ENCODE results near the gene SPATA21. TPM values are rescaled to one million over a fixed set of nuclear protein-coding genes. Genes with fewer than 3 reads are reported as not detected.
A peak's percentile ranks its signal among the peaks of the same experiment; 100 is the strongest.

The SPATA21 gene
- polyA plus RNA-seq, 2 of the 4 experiments (the other 2 are of a cell fraction), result 0.08 to 0.09 TPM

DNA sequence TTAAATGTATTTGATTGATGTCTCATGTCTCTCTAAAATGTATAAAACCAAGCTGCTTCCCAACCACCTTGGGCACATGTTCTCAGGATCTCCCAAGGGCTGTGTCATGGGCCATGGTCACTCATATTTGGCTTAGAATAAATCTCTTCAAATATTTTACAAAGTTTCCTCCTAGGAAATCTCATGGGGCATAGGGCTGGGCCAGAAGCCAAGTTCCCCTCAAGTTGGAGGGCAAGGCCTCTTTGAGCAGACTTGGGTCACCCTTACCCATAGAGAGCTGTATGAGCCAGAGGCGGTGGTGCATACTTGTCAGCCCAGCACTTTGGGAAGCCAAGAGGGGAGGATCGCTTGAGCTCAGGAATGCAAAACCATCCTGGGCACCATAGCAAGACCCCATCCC is 82.6 kb downstream of the SPATA21 start (continued):
- no peak for TF ChIP-seq EHF (CRISPR knock-in tag; IDR thresholded peaks at IDR 0.05)
- no peak for TF ChIP-seq NR3C1 (IDR thresholded peaks at IDR 0.05)
- TF ChIP-seq HEYL (CRISPR knock-in tag; IDR thresholded peaks at IDR 0.05), result no peak
- no peak for TF ChIP-seq FOXS1 (CRISPR knock-in tag; IDR thresholded peaks at IDR 0.05)
- TF ChIP-seq ZSCAN20 (CRISPR knock-in tag; IDR thresholded peaks at IDR 0.05), result no peak

DNA sequence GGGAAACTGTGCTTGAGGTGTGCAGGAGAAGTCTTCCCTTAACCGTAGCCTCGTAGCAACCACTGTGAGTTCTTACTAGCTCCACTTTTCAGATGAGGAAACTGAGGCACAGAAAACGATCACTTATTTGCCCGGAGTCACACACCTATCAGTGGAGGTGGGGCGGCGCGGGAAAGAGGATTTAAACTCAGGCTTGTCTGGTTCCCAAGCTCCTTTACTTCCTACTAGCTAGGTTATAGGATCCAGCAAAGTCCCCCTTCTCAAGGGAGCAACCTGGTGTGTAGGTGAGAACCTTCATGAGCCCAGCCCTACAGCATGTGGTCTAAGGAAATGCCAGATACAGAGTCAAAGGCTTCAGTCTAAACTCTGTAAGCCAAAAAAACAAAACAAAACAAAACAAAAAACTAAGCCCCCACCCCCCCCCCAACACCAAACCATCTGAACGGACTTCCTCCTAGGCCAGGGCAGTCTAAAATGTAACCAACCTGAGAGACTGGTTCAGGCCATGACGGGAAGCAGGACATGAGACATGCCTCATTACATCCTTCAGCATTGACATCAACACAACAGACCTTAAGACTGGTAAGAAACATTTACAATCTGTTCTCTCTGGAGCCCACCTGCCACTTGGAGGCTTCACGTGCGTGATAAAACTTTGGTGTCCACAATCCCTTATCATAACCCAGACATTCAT is 84.2 kb downstream of the SPATA21 start:
- CTCF ChIA-PET, result interaction anchor here (0.5 to 4.2 kb wide), 7 partner anchors 9 to 88 kb away, joined by 3 to 59 read pairs (median 4); no protein-coding TSS in a partner anchor
- H3K4me3 ChIP-seq, result peak overlapping the region; percentile 82
- DNase-seq (ENCODE audit: low read depth in 1 of 2, low spot score in 1 of 2) (no peak), ATAC-seq (peak; percentile 3 to 12; a peak in 3 of 6 replicates), FAIRE-seq (no peak)
- H3K4me2 ChIP-seq, result peak overlapping the region; percentile 99
- H3K4me1 ChIP-seq, result peaks cover 36% of the 10 kb centered on the region
- H3K27ac ChIP-seq, result peak overlapping the region; percentile 96 to 99
- 51% methylated on average over 5 of the region's 11 CpGs for WGBS (ENCODE audit: missing lambda C conversion rate)
- POLR2A ChIA-PET, result interaction anchor here (0.8 to 1.2 kb wide), 2 partner anchors 14 to 26 kb away, joined by 3 to 5 read pairs; partner anchors contain the start of gene SZRD1
- TF ChIP-seq BCL3 (IDR thresholded peaks at IDR 0.05), result no peak
- TF ChIP-seq HOXB5 (CRISPR knock-in tag; IDR thresholded peaks at IDR 0.05), result no peak
- 0 out of 2 replicates have a peak, but pooled peaks have one; percentile 16 for TF ChIP-seq E2F6 (IDR thresholded peaks at IDR 0.05; ENCODE audit: borderline replicate concordance, low read depth)
- TF ChIP-seq TFCP2L1 (CRISPR knock-in tag; IDR thresholded peaks at IDR 0.05), result no peak
- TF ChIP-seq, protein P1, sequence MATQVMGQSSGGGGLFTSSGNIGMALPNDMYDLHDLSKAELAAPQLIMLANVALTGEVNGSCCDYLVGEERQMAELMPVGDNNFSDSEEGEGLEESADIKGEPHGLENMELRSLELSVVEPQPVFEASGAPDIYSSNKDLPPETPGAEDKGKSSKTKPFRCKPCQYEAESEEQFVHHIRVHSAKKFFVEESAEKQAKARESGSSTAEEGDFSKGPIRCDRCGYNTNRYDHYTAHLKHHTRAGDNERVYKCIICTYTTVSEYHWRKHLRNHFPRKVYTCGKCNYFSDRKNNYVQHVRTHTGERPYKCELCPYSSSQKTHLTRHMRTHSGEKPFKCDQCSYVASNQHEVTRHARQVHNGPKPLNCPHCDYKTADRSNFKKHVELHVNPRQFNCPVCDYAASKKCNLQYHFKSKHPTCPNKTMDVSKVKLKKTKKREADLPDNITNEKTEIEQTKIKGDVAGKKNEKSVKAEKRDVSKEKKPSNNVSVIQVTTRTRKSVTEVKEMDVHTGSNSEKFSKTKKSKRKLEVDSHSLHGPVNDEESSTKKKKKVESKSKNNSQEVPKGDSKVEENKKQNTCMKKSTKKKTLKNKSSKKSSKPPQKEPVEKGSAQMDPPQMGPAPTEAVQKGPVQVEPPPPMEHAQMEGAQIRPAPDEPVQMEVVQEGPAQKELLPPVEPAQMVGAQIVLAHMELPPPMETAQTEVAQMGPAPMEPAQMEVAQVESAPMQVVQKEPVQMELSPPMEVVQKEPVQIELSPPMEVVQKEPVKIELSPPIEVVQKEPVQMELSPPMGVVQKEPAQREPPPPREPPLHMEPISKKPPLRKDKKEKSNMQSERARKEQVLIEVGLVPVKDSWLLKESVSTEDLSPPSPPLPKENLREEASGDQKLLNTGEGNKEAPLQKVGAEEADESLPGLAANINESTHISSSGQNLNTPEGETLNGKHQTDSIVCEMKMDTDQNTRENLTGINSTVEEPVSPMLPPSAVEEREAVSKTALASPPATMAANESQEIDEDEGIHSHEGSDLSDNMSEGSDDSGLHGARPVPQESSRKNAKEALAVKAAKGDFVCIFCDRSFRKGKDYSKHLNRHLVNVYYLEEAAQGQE (IDR thresholded peaks at IDR 0.05), result no peak
- TF ChIP-seq POLR2A (IDR thresholded peaks at IDR 0.05; ENCODE audit: low read length), result no peak
- no peaks in the 10 kb centered on the region for H3K9me3 ChIP-seq

GRCh38 chr1:16351994-16352841 is 85.0 kb downstream of the SPATA21 start, which contains the start of gene FBXO42:
Gene FBXO42, minus strand, starts transcription at chr1:16352480. Its CDS starts 37,062 bp downstream, at chr1:16315418.
- ChIA-PET POLR2A (interaction anchor here (0.8 to 1.2 kb wide), 2 partner anchors 15 to 27 kb away, joined by 3 to 5 read pairs; partner anchors contain the start of gene SZRD1), CTCF (interaction anchor here (0.5 to 4.2 kb wide), 9 partner anchors 9 to 221 kb away, joined by 3 to 59 read pairs (median 3); no protein-coding TSS in a partner anchor)
- FAIRE-seq (no peak), ATAC-seq (peak; percentile 93 to 94), DNase-seq (ENCODE audit: low read depth in 1 of 2, low spot score in 1 of 2) (peak; percentile 68 to 87)
- peak within 1 kb of the TSS; percentile 99 for H3K4me2 ChIP-seq
- peaks cover 36% of the 10 kb centered on the region for H3K4me1 ChIP-seq
- WGBS (ENCODE audit: missing lambda C conversion rate), result 0% methylated on average over 12 of the region's 81 CpGs
- H3K4me3 ChIP-seq, result peak within 1 kb of the TSS; percentile 82
- peak within 1 kb of the TSS; percentile 96 to 99 for H3K27ac ChIP-seq
- no peaks in the 10 kb centered on the region for H3K9me3 ChIP-seq
- TF ChIP-seq PHF8 (IDR thresholded peaks at IDR 0.05; ENCODE audit: borderline replicate concordance, low read depth), result peak; percentile 40
- TF ChIP-seq, protein P2, sequence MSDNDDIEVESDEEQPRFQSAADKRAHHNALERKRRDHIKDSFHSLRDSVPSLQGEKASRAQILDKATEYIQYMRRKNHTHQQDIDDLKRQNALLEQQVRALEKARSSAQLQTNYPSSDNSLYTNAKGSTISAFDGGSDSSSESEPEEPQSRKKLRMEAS (IDR thresholded peaks at IDR 0.05), result peak; percentile 52
- TF ChIP-seq E2F6 (IDR thresholded peaks at IDR 0.05; ENCODE audit: borderline replicate concordance, low read depth), result peak; percentile 57; the same call in 1 of the 2 replicates
- 0 out of 3 replicates have a peak, but pooled peaks have one; percentile 52 for TF ChIP-seq BCL3 (IDR thresholded peaks at IDR 0.05)
- peak; percentile 31; the same call in 1 of the 3 replicates for TF ChIP-seq SMC3 (IDR thresholded peaks at IDR 0.05)
- 0 out of 5 replicates have a peak, but pooled peaks of 1 of the 2 experiments have one; percentile 11 for TF ChIP-seq RAD21 (conservative IDR thresholded peaks at IDR 0.05 in 1 of 2, IDR thresholded peaks at IDR 0.05 in 1 of 2)
- no peak for TF ChIP-seq CBX2 (IDR thresholded peaks at IDR 0.05; ENCODE audit: borderline replicate concordance, low read depth)
- TF ChIP-seq, protein P3, sequence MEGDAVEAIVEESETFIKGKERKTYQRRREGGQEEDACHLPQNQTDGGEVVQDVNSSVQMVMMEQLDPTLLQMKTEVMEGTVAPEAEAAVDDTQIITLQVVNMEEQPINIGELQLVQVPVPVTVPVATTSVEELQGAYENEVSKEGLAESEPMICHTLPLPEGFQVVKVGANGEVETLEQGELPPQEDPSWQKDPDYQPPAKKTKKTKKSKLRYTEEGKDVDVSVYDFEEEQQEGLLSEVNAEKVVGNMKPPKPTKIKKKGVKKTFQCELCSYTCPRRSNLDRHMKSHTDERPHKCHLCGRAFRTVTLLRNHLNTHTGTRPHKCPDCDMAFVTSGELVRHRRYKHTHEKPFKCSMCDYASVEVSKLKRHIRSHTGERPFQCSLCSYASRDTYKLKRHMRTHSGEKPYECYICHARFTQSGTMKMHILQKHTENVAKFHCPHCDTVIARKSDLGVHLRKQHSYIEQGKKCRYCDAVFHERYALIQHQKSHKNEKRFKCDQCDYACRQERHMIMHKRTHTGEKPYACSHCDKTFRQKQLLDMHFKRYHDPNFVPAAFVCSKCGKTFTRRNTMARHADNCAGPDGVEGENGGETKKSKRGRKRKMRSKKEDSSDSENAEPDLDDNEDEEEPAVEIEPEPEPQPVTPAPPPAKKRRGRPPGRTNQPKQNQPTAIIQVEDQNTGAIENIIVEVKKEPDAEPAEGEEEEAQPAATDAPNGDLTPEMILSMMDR (IDR thresholded peaks at IDR 0.05), result peak; percentile 28; the same call in 2 of the 3 replicates
- TF ChIP-seq JUN (IDR thresholded peaks at IDR 0.05), result peak in 1 of 2 experiments; percentile 77; a peak in 3 of 5 replicates
- TF ChIP-seq, protein P4, sequence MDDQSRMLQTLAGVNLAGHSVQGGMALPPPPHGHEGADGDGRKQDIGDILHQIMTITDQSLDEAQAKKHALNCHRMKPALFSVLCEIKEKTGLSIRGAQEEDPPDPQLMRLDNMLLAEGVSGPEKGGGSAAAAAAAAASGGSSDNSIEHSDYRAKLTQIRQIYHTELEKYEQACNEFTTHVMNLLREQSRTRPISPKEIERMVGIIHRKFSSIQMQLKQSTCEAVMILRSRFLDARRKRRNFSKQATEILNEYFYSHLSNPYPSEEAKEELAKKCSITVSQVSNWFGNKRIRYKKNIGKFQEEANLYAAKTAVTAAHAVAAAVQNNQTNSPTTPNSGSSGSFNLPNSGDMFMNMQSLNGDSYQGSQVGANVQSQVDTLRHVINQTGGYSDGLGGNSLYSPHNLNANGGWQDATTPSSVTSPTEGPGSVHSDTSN (IDR thresholded peaks at IDR 0.05), result 0 out of 2 replicates have a peak, but pooled peaks have one; percentile 7
- no peak for TF ChIP-seq NR3C1 (IDR thresholded peaks at IDR 0.05)
